Loucy (cell line): ENCODE results near the gene RAB33A.
A peak's percentile ranks its signal among the peaks of the same experiment; 100 is the strongest.

Experiments
- H2AFZ ChIP-seq: fragments of 200-600 bp; sonication (generic); 2 replicates; pipeline ENCODE4 v1.6.0; 2016; ENCODE audit warnings: antibody characterized with exemption, mild to moderate bottlenecking, low read length, moderate library complexity
- H3F3A ChIP-seq: fragments of 200-600 bp; 2 replicates; pipeline ENCODE4 v1.6.0; 2016; ENCODE audit warnings: antibody characterized with exemption, low read depth, mild to moderate bottlenecking
- H3K27me3 ChIP-seq: fragments of 200-600 bp; sonication (generic); 2 replicates; pipeline ENCODE4 v1.6.1; 2014; ENCODE audit warnings: low read length, mild to moderate bottlenecking; ENCODE audit not compliant: insufficient read depth, poor library complexity, severe bottlenecking
- H3K36me3 ChIP-seq: fragments of 200-600 bp; sonication (generic); 2 replicates; pipeline ENCODE4 v1.6.1; 2016; ENCODE audit warnings: low read length; ENCODE audit not compliant: insufficient read depth
- H3K4me1 ChIP-seq: fragments of 200-600 bp; sonication (generic); 2 replicates; pipeline ENCODE4 v1.5.1; 2014; ENCODE audit warnings: low read length, mild to moderate bottlenecking; ENCODE audit not compliant: insufficient read depth, poor library complexity, severe bottlenecking
- H3K4me2 ChIP-seq: fragments of 200-600 bp; sonication (generic); 2 replicates; pipeline ENCODE4 v1.6.0; 2014; ENCODE audit warnings: antibody characterized with exemption, low read length, low read depth, mild to moderate bottlenecking; ENCODE audit not compliant: poor library complexity, severe bottlenecking
- H3K4me3 ChIP-seq: fragments of 200-600 bp; sonication (generic); 2 replicates; pipeline ENCODE4 v1.5.1; 2014; ENCODE audit warnings: low read length, mild to moderate bottlenecking, mixed read lengths; ENCODE audit not compliant: poor library complexity, severe bottlenecking
- H3K79me2 ChIP-seq: fragments of 200-600 bp; sonication (generic); 2 replicates; pipeline ENCODE4 v1.6.1; 2014; ENCODE audit warnings: low read length; ENCODE audit not compliant: insufficient read depth
- H3K9ac ChIP-seq: fragments of 200-600 bp; sonication (generic); 2 replicates; pipeline ENCODE4 v1.6.0; 2014; ENCODE audit warnings: mild to moderate bottlenecking, low read depth, low read length, moderate library complexity; ENCODE audit not compliant: poor library complexity, severe bottlenecking
- H3K9me2 ChIP-seq: fragments of 200-600 bp; sonication (generic); replicated peaks from 2 replicates; pipeline ENCODE4 v1.6.1; 2016; ENCODE audit warnings: low read depth, low read length, mixed read lengths
- H3K9me3 ChIP-seq: fragments of 200-600 bp; sonication (generic); 2 replicates; pipeline ENCODE4 v1.6.1; 2014; ENCODE audit warnings: mild to moderate bottlenecking, antibody characterized with exemption, low read length, low read depth; ENCODE audit not compliant: insufficient read depth
- H4K20me1 ChIP-seq: fragments of 200-600 bp; sonication (generic); 2 replicates; pipeline ENCODE4 v1.6.0; 2014; ENCODE audit warnings: antibody characterized with exemption, low read length, mild to moderate bottlenecking; ENCODE audit not compliant: insufficient read depth, poor library complexity, severe bottlenecking
- CTCF ChIP-seq: fragments of 200-600 bp; sonication (generic); conservative IDR thresholded peaks from 2 replicates; pipeline ENCODE4 v1.5.1; 2014; ENCODE audit warnings: mild to moderate bottlenecking, antibody characterized with exemption, low read length
- EZH2phosphoT487 ChIP-seq: fragments of 200-600 bp; IDR thresholded peaks from 2 replicates; pipeline ENCODE4 v1.6.1; 2018; ENCODE audit warnings: antibody characterized with exemption, mild to moderate bottlenecking, moderate library complexity, borderline replicate concordance

The RAB33A gene

GRCh38 chrX:130171446-130172126, at the start of gene RAB33A:
Gene RAB33A, plus strand, starts transcription at chrX:130171962. Its CDS starts 101 bp downstream, at chrX:130172063.
- H3K4me3 ChIP-seq, result peak within 1 kb of the TSS; percentile 99
- H3F3A ChIP-seq, result no peaks in the 10 kb centered on the region
- H3K27me3 ChIP-seq, result no peaks in the 10 kb centered on the region
- peaks cover 73% of the 10 kb centered on the region for H3K79me2 ChIP-seq
- H3K9me3 ChIP-seq, result no peaks in the 10 kb centered on the region
- H3K9ac ChIP-seq, result peak within 1 kb of the TSS; percentile 98
- peaks cover 29% of the 10 kb centered on the region for H4K20me1 ChIP-seq
- peak within 1 kb of the TSS; percentile 98 for H3K4me2 ChIP-seq
- no peaks in the 10 kb centered on the region for H3K36me3 ChIP-seq
- H2AFZ ChIP-seq, result peak within 1 kb of the TSS; percentile 23; the same call in 1 of the 2 replicates
- TF ChIP-seq EZH2phosphoT487 (no peak), CTCF (no peak)
- H3K9me2 ChIP-seq, result no peaks in the 10 kb centered on the region
- H3K4me1 ChIP-seq, result peaks cover 41% of the 10 kb centered on the region

- H2AFZ ChIP-seq, result no peak overlapping the region
- peaks cover 7% of the 10 kb centered on the region; the same call in 1 of the 2 replicates for H3K36me3 ChIP-seq
- no peak overlapping the region for H3K4me2 ChIP-seq
- H3K27me3 ChIP-seq, result no peaks in the 10 kb centered on the region
- no peak overlapping the region for H3K9ac ChIP-seq
- H3F3A ChIP-seq, result no peaks in the 10 kb centered on the region
- TF ChIP-seq CTCF (0 out of 2 replicates have a peak, but pooled peaks have one; percentile 16), EZH2phosphoT487 (no peak)
- no peaks in the 10 kb centered on the region for H3K9me2 ChIP-seq
- no peaks in the 10 kb centered on the region for H3K79me2 ChIP-seq
- no peaks in the 10 kb centered on the region for H4K20me1 ChIP-seq
- H3K4me1 ChIP-seq, result no peaks in the 10 kb centered on the region
- no peak overlapping the region for H3K4me3 ChIP-seq
- no peaks in the 10 kb centered on the region for H3K9me3 ChIP-seq
Observed at GRCh38 chrX:130124577-130124976, 47.2 kb upstream of the RAB33A start.

- no peak for TF ChIP-seq CTCF
- TF ChIP-seq EZH2phosphoT487, result no peak
- no peaks in the 10 kb centered on the region for H3F3A ChIP-seq
- H3K27me3 ChIP-seq, result no peaks in the 10 kb centered on the region
- H2AFZ ChIP-seq, result no peak overlapping the region
- no peaks in the 10 kb centered on the region for H3K4me1 ChIP-seq
- H3K9ac ChIP-seq, result no peak overlapping the region
- no peaks in the 10 kb centered on the region for H4K20me1 ChIP-seq
- no peak overlapping the region for H3K4me3 ChIP-seq
- H3K9me3 ChIP-seq, result no peaks in the 10 kb centered on the region
- H3K79me2 ChIP-seq, result no peaks in the 10 kb centered on the region
- H3K36me3 ChIP-seq, result peaks cover 11% of the 10 kb centered on the region; the same call in 1 of the 2 replicates
- no peak overlapping the region for H3K4me2 ChIP-seq
- H3K9me2 ChIP-seq, result no peaks in the 10 kb centered on the region
Observed at GRCh38 chrX:130125091-130125874, 46.5 kb upstream of the RAB33A start.
